WTC11 (cell line): Measurements from ENCODE around the gene CYTH3. TPM values are rescaled to one million over a fixed set of nuclear protein-coding genes. Genes with fewer than 3 reads are reported as not detected.

Experiments used
- ATAC-seq: fragments of 200-7000 bp; cut with Tn5 transposase; 2 replicates; pipeline ENCODE4 v1.10.0; 2021; ENCODE audit warnings: mild to moderate bottlenecking, moderate library complexity
- CTCF ChIA-PET: fragments of 300-600 bp; sonication (Branson Sonifier 250); formaldehyde crosslinking; loops from one replicate; lab custom pipeline; 2021; ENCODE audit warnings: antibody characterized with exemption; lab: Charles Lee
- POLR2A ChIA-PET: fragments of 350-600 bp; sonication (Branson Sonifier 250); formaldehyde crosslinking; loops from one replicate; lab custom pipeline; 2021; ENCODE audit warnings: antibody characterized with exemption; lab: Charles Lee
- DNase-seq: peaks from one replicate; pipeline ENCODE4 v3.0.0; 2021; ENCODE audit warnings: low spot score
- H3K27ac Mint-ChIP-seq: 2 replicates; pipeline ENCODE4 v1.8.0; 2021; ENCODE audit warnings: mixed read lengths
- H3K27me3 Mint-ChIP-seq: 2 replicates; pipeline ENCODE4 v1.8.0; 2021; ENCODE audit warnings: low read depth, mild to moderate bottlenecking, moderate library complexity, mixed read lengths
- H3K36me3 Mint-ChIP-seq: 2 replicates; pipeline ENCODE4 v1.8.0; 2021; ENCODE audit warnings: mixed read lengths
- H3K4me1 Mint-ChIP-seq: 2 replicates; pipeline ENCODE4 v1.8.0; 2022; ENCODE audit warnings: mixed read lengths
- H3K4me3 Mint-ChIP-seq: 2 replicates; pipeline ENCODE4 v1.8.0; 2021; ENCODE audit warnings: mild to moderate bottlenecking, moderate library complexity, mixed read lengths
- H3K9me3 Mint-ChIP-seq: 2 replicates; pipeline ENCODE4 v1.8.0; 2021; ENCODE audit warnings: mixed read lengths
- ATF2 ChIP-seq: sonication (generic); formaldehyde crosslinking; IDR thresholded peaks from 2 replicates; pipeline ENCODE4 v1.8.1; 2022; ENCODE audit warnings: low read depth, missing genetic modification reagents, borderline replicate concordance
- CREM ChIP-seq: sonication (generic); formaldehyde crosslinking; IDR thresholded peaks from 2 replicates; pipeline ENCODE4 v1.8.1; 2022; ENCODE audit warnings: mild to moderate bottlenecking, missing genetic modification reagents, moderate library complexity
- E2F4 ChIP-seq: sonication (generic); formaldehyde crosslinking; IDR thresholded peaks from 2 replicates; pipeline ENCODE4 v1.8.1; 2022; ENCODE audit warnings: low read depth, mild to moderate bottlenecking, moderate library complexity, missing genetic modification reagents, borderline replicate concordance
- FOXJ3 ChIP-seq: sonication (generic); formaldehyde crosslinking; IDR thresholded peaks from 2 replicates; pipeline ENCODE4 v1.9.0; 2021; ENCODE audit warnings: missing genetic modification reagents, mild to moderate bottlenecking, borderline replicate concordance
- GRHL2 ChIP-seq: fragments of 250-450 bp; sonication (Bioruptor Pico); IDR thresholded peaks from 2 replicates; pipeline ENCODE4 v1.8.0; 2022; ENCODE audit warnings: mild to moderate bottlenecking, moderate library complexity; ENCODE audit not compliant: insufficient replicate concordance, severe bottlenecking
- MYBL2 ChIP-seq: sonication (generic); formaldehyde crosslinking; IDR thresholded peaks from 2 replicates; pipeline ENCODE4 v1.8.1; 2023; ENCODE audit warnings: mild to moderate bottlenecking, moderate library complexity, missing genetic modification reagents
- NFE2L1 ChIP-seq: sonication (generic); formaldehyde crosslinking; IDR thresholded peaks from 2 replicates; pipeline ENCODE4 v1.8.1; 2023; ENCODE audit warnings: missing genetic modification reagents
- RORB ChIP-seq: fragments of 250-450 bp; sonication (Bioruptor Pico); IDR thresholded peaks from 2 replicates; pipeline ENCODE4 v1.9.0; 2021; ENCODE audit warnings: mild to moderate bottlenecking
- TP53 ChIP-seq: sonication (generic); formaldehyde crosslinking; IDR thresholded peaks from 2 replicates; pipeline ENCODE4 v1.8.1; 2023; ENCODE audit warnings: mild to moderate bottlenecking, missing genetic modification reagents
- ZNF121 ChIP-seq: sonication (generic); formaldehyde crosslinking; IDR thresholded peaks from 2 replicates; pipeline ENCODE4 v1.8.0; 2023; ENCODE audit warnings: missing genetic modification reagents
- ZNF263 ChIP-seq: sonication (generic); formaldehyde crosslinking; IDR thresholded peaks from 2 replicates; pipeline ENCODE4 v1.8.1; 2022; ENCODE audit warnings: low read depth, mild to moderate bottlenecking, moderate library complexity, missing genetic modification reagents
- ZNF317 ChIP-seq: sonication (generic); formaldehyde crosslinking; IDR thresholded peaks from 2 replicates; pipeline ENCODE4 v1.8.1; 2023; ENCODE audit warnings: low read depth, mild to moderate bottlenecking, moderate library complexity, missing genetic modification reagents, borderline replicate concordance
- ZNF416 ChIP-seq: fragments of 250-450 bp; sonication (Bioruptor Pico); IDR thresholded peaks from 2 replicates; pipeline ENCODE4 v1.9.0; 2021; ENCODE audit warnings: mild to moderate bottlenecking, inconsistent platforms
- ZNF671 ChIP-seq: fragments of 250-450 bp; sonication (Bioruptor Pico); IDR thresholded peaks from 2 replicates; pipeline ENCODE4 v1.8.0; 2021; ENCODE audit warnings: mild to moderate bottlenecking
- total RNA-seq: library from RNA; stranded (reverse); gene quantifications from 3 replicates; pipeline ENCODE4 v1.2.3, GENCODE V29; 2021
- TF ChIP-seq, protein P1 (sequence below): fragments of 250-450 bp; sonication (Bioruptor Pico); IDR thresholded peaks from 2 replicates; pipeline ENCODE4 v1.9.0; 2021; ENCODE audit warnings: mild to moderate bottlenecking
- TF ChIP-seq, protein P2 (sequence below): fragments of 250-450 bp; sonication (Bioruptor Pico); IDR thresholded peaks from 2 replicates; pipeline ENCODE4 v1.9.0; 2021; ENCODE audit warnings: moderate library complexity, mild to moderate bottlenecking, inconsistent platforms, borderline replicate concordance
- TF ChIP-seq, protein P3 (sequence below): sonication (generic); formaldehyde crosslinking; IDR thresholded peaks from 2 replicates; pipeline ENCODE4 v1.8.0; 2023; ENCODE audit warnings: missing genetic modification reagents
- TF ChIP-seq, protein P4 (sequence below): sonication (generic); formaldehyde crosslinking; IDR thresholded peaks from 2 replicates; pipeline ENCODE4 v1.8.0; 2023; ENCODE audit warnings: mild to moderate bottlenecking, missing genetic modification reagents

Gene CYTH3
- total RNA-seq, 1 experiment from 2014 or later: 13.2 TPM

GRCh38 chr7:6286486-6286885 lies 14.1 kb upstream of the CYTH3 start:
- peaks cover 17% of the 10 kb centered on the region for H3K9me3 Mint-ChIP-seq
- POLR2A ChIA-PET: no interaction called here
- no peak for ATAC-seq

GRCh38 chr7:6284461-6285360 lies 12.3 kb upstream of the CYTH3 start:
- no peak overlapping the region for H3K27ac Mint-ChIP-seq
- H3K4me3 Mint-ChIP-seq: no peak overlapping the region
- CTCF ChIA-PET: no interaction called here
- H3K36me3 Mint-ChIP-seq: 0 out of 2 replicates have a peak, but pooled peaks cover 3% of the 10 kb centered on the region
- no peak for ATAC-seq
- H3K27me3 Mint-ChIP-seq: no peaks in the 10 kb centered on the region; the same call in 1 of the 2 replicates
- TF ChIP-seq ZNF121: peak; percentile 24; the same call in 1 of the 2 replicates
- TF ChIP-seq GRHL2: no peak
- H3K4me1 Mint-ChIP-seq: no peaks in the 10 kb centered on the region
- POLR2A ChIA-PET: no interaction called here
- peaks cover 17% of the 10 kb centered on the region for H3K9me3 Mint-ChIP-seq
- no peak for DNase-seq

More at GRCh38 chr7:6286486-6286885, 14.1 kb upstream of the CYTH3 start:
- Mint-ChIP-seq H3K27ac (no peak overlapping the region), H3K36me3 (0 out of 2 replicates have a peak, but pooled peaks cover 3% of the 10 kb centered on the region), H3K4me3 (no peak overlapping the region), H3K4me1 (no peaks in the 10 kb centered on the region), H3K27me3 (no peaks in the 10 kb centered on the region; the same call in 1 of the 2 replicates)
- CTCF ChIA-PET: no interaction called here
- TF ChIP-seq E2F4 (CRISPR knock-in tag) (no peak), CREM (CRISPR knock-in tag) (no peak), MYBL2 (CRISPR knock-in tag) (no peak), ZNF263 (CRISPR knock-in tag) (no peak), NFE2L1 (CRISPR knock-in tag) (no peak), ZNF671 (no peak), ZNF317 (CRISPR knock-in tag) (no peak), ZNF416 (CRISPR knock-in tag) (no peak), GRHL2 (no peak), FOXJ3 (CRISPR knock-in tag) (no peak), RORB (no peak), ATF2 (CRISPR knock-in tag) (no peak), TP53 (CRISPR knock-in tag) (no peak)
- TF ChIP-seq, protein P1, sequence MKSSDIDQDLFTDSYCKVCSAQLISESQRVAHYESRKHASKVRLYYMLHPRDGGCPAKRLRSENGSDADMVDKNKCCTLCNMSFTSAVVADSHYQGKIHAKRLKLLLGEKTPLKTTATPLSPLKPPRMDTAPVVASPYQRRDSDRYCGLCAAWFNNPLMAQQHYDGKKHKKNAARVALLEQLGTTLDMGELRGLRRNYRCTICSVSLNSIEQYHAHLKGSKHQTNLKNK: no peak
- TF ChIP-seq, protein P2, sequence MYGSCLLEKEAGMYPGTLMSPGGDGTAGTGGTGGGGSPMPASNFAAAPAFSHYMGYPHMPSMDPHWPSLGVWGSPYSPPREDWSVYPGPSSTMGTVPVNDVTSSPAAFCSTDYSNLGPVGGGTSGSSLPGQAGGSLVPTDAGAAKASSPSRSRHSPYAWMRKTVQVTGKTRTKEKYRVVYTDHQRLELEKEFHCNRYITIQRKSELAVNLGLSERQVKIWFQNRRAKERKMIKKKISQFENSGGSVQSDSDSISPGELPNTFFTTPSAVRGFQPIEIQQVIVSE (CRISPR knock-in tag): no peak
- TF ChIP-seq, protein P3, sequence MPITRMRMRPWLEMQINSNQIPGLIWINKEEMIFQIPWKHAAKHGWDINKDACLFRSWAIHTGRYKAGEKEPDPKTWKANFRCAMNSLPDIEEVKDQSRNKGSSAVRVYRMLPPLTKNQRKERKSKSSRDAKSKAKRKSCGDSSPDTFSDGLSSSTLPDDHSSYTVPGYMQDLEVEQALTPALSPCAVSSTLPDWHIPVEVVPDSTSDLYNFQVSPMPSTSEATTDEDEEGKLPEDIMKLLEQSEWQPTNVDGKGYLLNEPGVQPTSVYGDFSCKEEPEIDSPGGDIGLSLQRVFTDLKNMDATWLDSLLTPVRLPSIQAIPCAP (CRISPR knock-in tag): no peak
- TF ChIP-seq, protein P4, sequence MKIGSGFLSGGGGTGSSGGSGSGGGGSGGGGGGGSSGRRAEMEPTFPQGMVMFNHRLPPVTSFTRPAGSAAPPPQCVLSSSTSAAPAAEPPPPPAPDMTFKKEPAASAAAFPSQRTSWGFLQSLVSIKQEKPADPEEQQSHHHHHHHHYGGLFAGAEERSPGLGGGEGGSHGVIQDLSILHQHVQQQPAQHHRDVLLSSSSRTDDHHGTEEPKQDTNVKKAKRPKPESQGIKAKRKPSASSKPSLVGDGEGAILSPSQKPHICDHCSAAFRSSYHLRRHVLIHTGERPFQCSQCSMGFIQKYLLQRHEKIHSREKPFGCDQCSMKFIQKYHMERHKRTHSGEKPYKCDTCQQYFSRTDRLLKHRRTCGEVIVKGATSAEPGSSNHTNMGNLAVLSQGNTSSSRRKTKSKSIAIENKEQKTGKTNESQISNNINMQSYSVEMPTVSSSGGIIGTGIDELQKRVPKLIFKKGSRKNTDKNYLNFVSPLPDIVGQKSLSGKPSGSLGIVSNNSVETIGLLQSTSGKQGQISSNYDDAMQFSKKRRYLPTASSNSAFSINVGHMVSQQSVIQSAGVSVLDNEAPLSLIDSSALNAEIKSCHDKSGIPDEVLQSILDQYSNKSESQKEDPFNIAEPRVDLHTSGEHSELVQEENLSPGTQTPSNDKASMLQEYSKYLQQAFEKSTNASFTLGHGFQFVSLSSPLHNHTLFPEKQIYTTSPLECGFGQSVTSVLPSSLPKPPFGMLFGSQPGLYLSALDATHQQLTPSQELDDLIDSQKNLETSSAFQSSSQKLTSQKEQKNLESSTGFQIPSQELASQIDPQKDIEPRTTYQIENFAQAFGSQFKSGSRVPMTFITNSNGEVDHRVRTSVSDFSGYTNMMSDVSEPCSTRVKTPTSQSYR: no peak
- DNase-seq: no peak
